ENCODE data around the gene CDKAL1. TPM values are rescaled to one million over a fixed set of nuclear protein-coding genes. Genes with fewer than 3 reads are reported as not detected.

CDKAL1 gene
- total and polyA plus RNA-seq, 9 of the 15 experiments (the other 6 are each of a cell fraction or from before 2014, with no cell fraction given): 11.2 to 36.3 (median 20.1) TPM

DNA sequence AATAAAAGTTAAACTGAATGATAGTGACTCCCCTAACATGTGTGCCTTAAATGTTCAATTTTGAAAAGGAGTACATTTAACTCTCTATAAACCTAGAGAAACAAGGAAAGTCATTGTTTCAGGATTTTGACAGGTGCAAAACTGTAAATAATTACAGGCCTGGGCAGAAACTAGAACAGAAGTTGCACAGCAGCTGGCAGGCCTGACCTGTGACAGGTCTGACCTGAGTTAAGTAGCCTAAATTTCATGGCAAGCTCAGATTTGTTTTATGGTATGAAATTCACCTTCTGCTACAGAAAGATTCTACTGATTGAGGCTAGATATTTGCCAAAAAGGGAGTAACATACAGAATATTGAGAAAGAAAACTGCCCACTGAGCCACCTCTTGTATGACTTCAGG is 166.1 kb downstream of the CDKAL1 start:
- H3K79me2 ChIP-seq (ENCODE audit: control insufficient read depth, insufficient read depth, low read length): peaks cover 4% of the 10 kb centered on the region; the same call in 2 of the 3 replicates
- no peaks in the 10 kb centered on the region for H3K9me1 ChIP-seq (ENCODE audit: control insufficient read depth, insufficient read depth, low read length)
- H3K36me3 ChIP-seq (ENCODE audit: control insufficient read depth, insufficient read depth, low read length): no peaks in the 10 kb centered on the region
- no peaks in the 10 kb centered on the region for H4K20me1 ChIP-seq (replicated peaks; ENCODE audit: control insufficient read depth, insufficient read depth, low read length)
- no peak overlapping the region for H2AFZ ChIP-seq (ENCODE audit: low read depth, low read length)
- no peak for FAIRE-seq
- POLR2A ChIA-PET: interaction anchor here (1.2 to 1.8 kb wide), 2 partner anchors 10 to 12 kb away, joined by 3 to 5 read pairs; no protein-coding TSS in a partner anchor
- no peak for TF ChIP-seq WHSC1 (IDR thresholded peaks at IDR 0.05; ENCODE audit: low read length)
- no peak for TF ChIP-seq POLR3G (IDR thresholded peaks at IDR 0.05; ENCODE audit: extremely low read depth, insufficient read length, insufficient replicate concordance)
- TF ChIP-seq JUN (IDR thresholded peaks at IDR 0.05; ENCODE audit: borderline replicate concordance, low read depth, low read length): no peak
- TF ChIP-seq JUN (CRISPR knock-in tag; IDR thresholded peaks at IDR 0.05; ENCODE audit: borderline replicate concordance): no peak
- no peak for TF ChIP-seq LEF1 (IDR thresholded peaks at IDR 0.05)
- TF ChIP-seq ZNF644 (tag; IDR thresholded peaks at IDR 0.05; ENCODE audit: low read depth): no peak
- TF ChIP-seq ZNF146 (CRISPR knock-in tag; IDR thresholded peaks at IDR 0.05; ENCODE audit: unreplicated experiment): no peak
- TF ChIP-seq, protein P1, sequence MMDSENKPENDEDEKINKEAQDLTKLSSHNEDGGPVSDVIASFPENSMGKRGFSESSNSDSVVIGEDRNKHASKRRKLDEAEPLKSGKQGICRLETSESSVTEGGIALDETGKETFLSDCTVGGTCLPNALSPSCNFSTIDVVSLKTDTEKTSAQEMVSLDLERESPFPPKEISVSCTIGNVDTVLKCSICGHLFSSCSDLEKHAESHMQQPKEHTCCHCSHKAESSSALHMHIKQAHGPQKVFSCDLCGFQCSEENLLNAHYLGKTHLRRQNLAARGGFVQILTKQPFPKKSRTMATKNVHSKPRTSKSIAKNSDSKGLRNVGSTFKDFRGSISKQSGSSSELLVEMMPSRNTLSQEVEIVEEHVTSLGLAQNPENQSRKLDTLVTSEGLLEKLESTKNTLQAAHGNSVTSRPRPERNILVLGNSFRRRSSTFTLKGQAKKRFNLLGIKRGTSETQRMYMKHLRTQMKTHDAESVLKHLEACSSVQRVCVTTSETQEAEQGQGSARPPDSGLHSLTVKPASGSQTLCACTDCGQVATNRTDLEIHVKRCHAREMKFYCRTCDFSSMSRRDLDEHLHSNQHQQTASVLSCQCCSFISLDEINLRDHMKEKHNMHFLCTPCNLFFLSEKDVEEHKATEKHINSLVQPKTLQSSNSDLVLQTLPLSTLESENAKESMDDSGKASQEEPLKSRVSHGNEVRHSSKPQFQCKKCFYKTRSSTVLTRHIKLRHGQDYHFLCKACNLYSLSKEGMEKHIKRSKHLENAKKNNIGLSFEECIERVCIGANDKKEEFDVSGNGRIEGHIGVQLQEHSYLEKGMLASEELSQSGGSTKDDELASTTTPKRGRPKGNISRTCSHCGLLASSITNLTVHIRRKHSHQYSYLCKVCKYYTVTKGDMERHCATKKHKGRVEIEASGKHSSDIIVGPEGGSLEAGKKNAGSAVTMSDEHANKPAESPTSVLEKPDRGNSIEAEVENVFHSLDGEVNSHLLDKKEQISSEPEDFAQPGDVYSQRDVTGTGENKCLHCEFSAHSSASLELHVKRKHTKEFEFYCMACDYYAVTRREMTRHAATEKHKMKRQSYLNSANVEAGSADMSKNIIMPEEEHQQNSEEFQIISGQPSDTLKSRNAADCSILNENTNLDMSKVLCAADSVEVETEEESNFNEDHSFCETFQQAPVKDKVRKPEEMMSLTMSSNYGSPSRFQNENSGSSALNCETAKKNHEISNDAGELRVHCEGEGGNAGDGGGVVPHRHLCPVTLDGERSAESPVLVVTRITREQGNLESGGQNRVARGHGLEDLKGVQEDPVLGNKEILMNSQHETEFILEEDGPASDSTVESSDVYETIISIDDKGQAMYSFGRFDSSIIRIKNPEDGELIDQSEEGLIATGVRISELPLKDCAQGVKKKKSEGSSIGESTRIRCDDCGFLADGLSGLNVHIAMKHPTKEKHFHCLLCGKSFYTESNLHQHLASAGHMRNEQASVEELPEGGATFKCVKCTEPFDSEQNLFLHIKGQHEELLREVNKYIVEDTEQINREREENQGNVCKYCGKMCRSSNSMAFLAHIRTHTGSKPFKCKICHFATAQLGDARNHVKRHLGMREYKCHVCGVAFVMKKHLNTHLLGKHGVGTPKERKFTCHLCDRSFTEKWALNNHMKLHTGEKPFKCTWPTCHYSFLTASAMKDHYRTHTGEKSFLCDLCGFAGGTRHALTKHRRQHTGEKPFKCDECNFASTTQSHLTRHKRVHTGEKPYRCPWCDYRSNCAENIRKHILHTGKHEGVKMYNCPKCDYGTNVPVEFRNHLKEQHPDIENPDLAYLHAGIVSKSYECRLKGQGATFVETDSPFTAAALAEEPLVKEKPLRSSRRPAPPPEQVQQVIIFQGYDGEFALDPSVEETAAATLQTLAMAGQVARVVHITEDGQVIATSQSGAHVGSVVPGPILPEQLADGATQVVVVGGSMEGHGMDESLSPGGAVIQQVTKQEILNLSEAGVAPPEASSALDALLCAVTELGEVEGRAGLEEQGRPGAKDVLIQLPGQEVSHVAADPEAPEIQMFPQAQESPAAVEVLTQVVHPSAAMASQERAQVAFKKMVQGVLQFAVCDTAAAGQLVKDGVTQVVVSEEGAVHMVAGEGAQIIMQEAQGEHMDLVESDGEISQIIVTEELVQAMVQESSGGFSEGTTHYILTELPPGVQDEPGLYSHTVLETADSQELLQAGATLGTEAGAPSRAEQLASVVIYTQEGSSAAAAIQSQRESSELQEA (IDR thresholded peaks at IDR 0.05; ENCODE audit: low read depth): no peak
- TF ChIP-seq ZNF12 (CRISPR knock-in tag; IDR thresholded peaks at IDR 0.05): no peak
- no peak for TF ChIP-seq MEIS2 (IDR thresholded peaks at IDR 0.05; ENCODE audit: partially characterized antibody)
- TF ChIP-seq, protein P2, sequence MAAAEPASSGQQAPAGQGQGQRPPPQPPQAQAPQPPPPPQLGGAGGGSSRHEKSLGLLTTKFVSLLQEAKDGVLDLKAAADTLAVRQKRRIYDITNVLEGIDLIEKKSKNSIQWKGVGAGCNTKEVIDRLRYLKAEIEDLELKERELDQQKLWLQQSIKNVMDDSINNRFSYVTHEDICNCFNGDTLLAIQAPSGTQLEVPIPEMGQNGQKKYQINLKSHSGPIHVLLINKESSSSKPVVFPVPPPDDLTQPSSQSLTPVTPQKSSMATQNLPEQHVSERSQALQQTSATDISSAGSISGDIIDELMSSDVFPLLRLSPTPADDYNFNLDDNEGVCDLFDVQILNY (CRISPR knock-in tag; IDR thresholded peaks at IDR 0.05): no peak
- no peak for TF ChIP-seq CREB1 (IDR thresholded peaks at IDR 0.05)
- TF ChIP-seq CREB1 (CRISPR knock-in tag; IDR thresholded peaks at IDR 0.05): no peak
- H3K9ac ChIP-seq (ENCODE audit: insufficient read depth in 1 of 2, low read depth in 2 of 2, low read length in 2 of 2): no peak overlapping the region
- CTCF ChIA-PET (ENCODE audit: low intra/inter-chr PET ratio): no interaction called here
- in situ Hi-C loops (cut with MboI) (no loop called here), intact Hi-C loops (cut with micrococcal nuclease) (no loop called here)
- H3K9me3 ChIP-seq (replicated peaks; ENCODE audit: control insufficient read depth, insufficient read depth, low read depth, low read length): no peaks in the 10 kb centered on the region
- H3K27ac ChIP-seq (ENCODE audit: extremely low read depth, low read depth, low read length): no peak overlapping the region
- no peaks in the 10 kb centered on the region for H3K27me3 ChIP-seq (ENCODE audit: control insufficient read depth in 2 of 2, insufficient read depth in 2 of 2, low read length in 2 of 2)
- peaks cover 4 to 5% of the 10 kb centered on the region in 2 experiments; a peak in 3 of 5 replicates for H3K4me1 ChIP-seq (replicated peaks in 1 of 2; ENCODE audit: control insufficient read depth in 2 of 2, insufficient read depth in 2 of 2, low read length in 2 of 2)
- DNase-seq (ENCODE audit: extremely low read depth in 1 of 4, low spot score in 3 of 4): no peak
- BruUV-seq (replicated peaks): no TSS peak
- H3K4me2 ChIP-seq (ENCODE audit: insufficient read depth, low read length): no peak overlapping the region
- no peak overlapping the region for H3K4me3 ChIP-seq
- ATAC-seq: no peak

Data from K562 (cell line).